Ovary (tissue), 3 donors: Measurements from ENCODE around the gene GLO1.

Experiments
- EP300 ChIP-seq: sonication (generic); formaldehyde crosslinking; IDR thresholded peaks from one replicate; pipeline ENCODE4 v1.6.1; 2017; ENCODE audit warnings: antibody characterized with exemption
- POLR2A ChIP-seq: fragments of 450-650 bp; IDR thresholded peaks from one replicate; pipeline ENCODE4 v1.6.1; 2017; ENCODE audit warnings: antibody characterized with exemption, mild to moderate bottlenecking, moderate library complexity
- TF ChIP-seq, protein P1 (sequence below), 3 donors: fragments of 450-650 bp in 2 of 3; fragments of 200-600 bp in 1 of 3; IDR thresholded peaks; one replicate each; pipeline versions ENCODE4 v1.5.1 to v1.8.0; 2016 to 2022; ENCODE audit warnings: antibody characterized with exemption in 3 of 3, mild to moderate bottlenecking in 1 of 3
- donor health status: DM: no; HTN: no; CAD: no.

DNA sequence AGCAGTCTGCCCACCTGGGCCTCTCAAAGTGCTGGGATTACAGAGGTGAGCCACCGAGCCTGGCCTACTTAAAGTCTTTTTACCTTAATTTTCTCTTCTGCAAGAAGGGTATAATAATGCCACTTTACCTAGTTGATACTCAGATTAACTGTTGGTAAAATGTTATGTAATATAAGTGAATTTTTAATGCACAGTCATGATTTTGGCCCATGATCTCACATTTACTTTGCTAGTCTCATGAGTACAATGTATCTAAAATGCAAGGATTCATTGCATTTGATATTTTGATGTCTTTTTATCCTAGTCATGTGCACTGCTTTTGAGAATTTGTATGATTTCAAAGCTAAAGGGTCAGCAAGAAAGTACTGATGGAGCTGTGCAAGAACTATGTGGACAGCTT is 25.3 kb upstream of the GLO1 start:
- TF ChIP-seq, protein P1, sequence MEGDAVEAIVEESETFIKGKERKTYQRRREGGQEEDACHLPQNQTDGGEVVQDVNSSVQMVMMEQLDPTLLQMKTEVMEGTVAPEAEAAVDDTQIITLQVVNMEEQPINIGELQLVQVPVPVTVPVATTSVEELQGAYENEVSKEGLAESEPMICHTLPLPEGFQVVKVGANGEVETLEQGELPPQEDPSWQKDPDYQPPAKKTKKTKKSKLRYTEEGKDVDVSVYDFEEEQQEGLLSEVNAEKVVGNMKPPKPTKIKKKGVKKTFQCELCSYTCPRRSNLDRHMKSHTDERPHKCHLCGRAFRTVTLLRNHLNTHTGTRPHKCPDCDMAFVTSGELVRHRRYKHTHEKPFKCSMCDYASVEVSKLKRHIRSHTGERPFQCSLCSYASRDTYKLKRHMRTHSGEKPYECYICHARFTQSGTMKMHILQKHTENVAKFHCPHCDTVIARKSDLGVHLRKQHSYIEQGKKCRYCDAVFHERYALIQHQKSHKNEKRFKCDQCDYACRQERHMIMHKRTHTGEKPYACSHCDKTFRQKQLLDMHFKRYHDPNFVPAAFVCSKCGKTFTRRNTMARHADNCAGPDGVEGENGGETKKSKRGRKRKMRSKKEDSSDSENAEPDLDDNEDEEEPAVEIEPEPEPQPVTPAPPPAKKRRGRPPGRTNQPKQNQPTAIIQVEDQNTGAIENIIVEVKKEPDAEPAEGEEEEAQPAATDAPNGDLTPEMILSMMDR (IDR thresholded peaks at IDR 0.05) = no peak
- TF ChIP-seq EP300 = no peak
- TF ChIP-seq POLR2A = no peak
